Activated CD8-positive, alpha-beta memory T cell treated with anti-CD3 and anti-CD28 coated beads for 1 hour (primary cell): ENCODE data around the gene ABCA4.

Experiments
- DNase-seq, 2 donors: peaks; one replicate each; pipeline ENCODE4 v3.0.0-alpha.2; 2020; ENCODE audit warnings: low read depth in 1 of 2; ENCODE audit errors: extremely low read depth in 1 of 2

Gene ABCA4

DNA sequence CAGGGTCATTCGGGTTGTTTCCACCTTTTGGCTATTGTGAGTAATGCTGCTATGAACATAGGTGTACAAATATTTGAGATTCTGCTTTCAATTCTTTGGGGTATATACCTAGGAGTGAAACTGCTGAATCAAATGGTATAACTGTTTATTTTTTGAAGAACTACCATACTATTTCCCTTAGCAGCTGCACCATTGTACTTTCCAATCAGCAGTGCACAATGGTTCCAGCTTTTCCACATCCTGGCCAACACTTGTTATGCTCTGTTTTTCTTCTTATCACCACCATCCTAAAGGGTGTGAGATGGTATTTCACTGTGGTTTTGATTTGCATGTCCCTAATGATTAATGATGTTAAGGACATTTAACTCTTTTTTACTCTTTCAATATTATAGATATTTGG is 3.6 kb upstream of the ABCA4 start:
- no peak for DNase-seq

DNA sequence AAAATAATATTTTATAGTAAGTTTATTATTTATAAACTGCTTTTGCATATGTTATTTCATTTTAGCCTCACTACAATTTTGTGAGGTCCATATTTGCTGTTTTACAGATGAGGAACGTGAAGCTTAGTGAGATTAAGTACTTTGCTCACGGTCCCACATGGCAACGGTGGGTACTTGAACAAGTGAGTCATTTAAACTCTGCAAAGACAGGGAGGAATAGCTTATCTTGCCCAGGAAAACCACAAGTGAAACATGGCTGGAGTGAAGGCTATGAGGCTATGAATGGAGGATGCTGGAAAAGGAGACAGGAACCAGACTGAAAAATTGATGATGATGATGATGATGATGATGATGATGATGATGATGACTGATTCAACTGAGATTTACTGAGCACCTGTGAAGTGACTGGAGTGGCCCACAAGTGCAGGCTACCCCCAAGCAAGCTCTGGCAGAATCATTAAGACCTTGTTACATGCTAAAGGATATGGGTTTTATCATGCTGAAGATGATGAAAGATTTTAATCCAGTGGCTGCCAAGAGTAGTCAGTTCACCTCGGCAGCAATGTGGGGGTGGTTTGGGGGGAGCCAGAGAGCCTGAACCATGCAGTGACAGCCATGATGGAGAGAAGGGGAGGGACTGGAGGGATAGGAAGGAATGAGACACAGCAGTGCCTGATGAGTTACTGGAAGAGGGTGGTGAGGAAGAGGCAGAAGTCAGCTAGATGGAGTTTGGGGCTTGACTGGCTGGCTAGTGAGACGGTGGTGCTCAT is 1.4 kb upstream of the ABCA4 start:
- DNase-seq = no peak

DNA sequence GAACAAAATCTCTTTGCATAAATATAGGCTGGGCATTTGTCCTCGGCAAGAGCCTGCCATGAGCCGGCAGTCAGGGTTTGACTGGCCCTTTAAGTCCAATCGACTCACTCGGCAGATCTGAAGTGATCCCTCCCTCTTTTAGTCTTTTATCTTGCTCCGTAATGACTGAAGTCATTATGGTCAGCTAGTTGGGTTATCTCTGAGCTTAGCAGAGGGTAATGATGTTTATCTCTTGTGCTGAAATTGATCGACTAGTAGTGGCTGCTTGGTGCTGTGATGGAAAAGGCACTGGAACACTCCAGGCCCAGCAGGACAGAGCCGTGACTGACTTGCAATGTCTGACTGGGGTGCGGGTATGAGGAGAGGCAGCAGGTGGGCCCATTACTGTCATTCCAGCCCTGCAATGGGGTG is 468 bp upstream of the ABCA4 start:
- DNase-seq = no peak

DNA sequence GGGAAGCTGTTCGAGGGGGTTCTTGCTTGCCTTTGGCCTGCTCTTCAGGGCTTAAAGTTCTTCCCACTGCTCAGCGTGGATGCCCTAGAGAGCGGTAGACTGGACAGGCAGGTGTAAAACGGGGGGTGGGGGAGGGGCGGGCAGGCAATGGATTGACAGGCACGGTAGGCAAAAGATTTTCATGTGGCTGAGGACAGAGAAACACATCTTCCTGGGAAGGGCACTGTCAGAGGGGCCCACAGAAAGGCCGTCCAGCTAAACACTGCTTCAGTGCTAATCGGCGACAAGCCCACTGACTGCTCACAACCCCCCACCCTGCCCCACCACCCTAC is 412 bp downstream of the ABCA4 start:
- no peak for DNase-seq

DNA sequence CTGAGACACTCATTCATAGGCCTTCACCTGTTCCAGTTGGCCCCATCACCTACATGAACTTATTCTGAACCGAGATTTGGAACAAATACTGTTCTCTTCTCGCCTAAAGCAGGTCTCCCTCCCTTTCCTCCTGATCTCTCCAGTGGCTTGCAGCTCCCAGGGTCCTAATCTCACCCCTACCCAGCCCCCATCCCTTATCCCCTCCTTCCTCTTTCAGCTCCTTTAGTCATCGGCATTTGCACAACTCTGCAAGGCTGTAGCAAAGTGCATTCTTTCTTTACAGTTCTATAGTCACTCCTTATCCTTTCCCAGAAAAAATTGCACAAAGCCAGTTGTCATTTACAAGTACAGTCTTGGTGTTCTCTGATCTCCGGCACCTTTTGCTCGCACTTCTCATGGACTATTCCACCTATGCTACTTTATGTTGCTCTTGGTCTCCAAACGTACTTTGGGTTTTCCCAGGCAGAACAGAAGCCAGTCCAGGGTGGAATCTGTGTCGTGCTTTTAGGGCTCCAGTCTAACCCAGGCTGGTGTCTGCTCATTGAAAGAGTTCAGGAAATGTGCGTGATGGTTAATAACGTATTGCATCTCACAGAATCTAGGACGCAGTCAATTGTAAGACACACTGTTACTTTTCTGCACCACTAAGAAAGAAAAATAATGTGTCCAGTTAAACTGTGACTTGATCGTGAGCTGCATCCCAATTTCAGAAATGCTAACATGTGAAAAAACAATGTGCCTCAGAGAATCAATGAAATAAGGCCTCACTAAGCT is 965 bp downstream of the ABCA4 start:
- no peak for DNase-seq

DNA sequence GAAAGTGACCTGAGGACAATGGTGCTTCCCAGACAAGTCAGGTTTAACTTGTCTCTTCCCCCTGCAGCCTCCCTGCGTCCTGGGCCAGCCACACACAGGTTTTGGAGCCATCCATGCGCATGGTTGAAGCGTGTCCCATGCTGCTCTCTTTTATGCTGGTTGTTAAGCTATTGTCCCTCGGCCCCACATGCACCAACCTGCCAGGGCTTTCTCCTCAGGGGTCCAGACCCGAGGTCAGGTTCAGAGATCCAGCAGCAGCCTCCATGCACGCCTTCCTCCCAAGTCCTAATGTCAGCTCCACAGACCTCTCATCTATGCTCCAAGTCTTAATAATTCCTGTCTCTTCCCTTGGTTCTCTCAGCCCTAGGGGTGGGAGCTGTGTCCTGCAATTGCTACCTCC is 1.6 kb downstream of the ABCA4 start:
- DNase-seq = no peak

DNA sequence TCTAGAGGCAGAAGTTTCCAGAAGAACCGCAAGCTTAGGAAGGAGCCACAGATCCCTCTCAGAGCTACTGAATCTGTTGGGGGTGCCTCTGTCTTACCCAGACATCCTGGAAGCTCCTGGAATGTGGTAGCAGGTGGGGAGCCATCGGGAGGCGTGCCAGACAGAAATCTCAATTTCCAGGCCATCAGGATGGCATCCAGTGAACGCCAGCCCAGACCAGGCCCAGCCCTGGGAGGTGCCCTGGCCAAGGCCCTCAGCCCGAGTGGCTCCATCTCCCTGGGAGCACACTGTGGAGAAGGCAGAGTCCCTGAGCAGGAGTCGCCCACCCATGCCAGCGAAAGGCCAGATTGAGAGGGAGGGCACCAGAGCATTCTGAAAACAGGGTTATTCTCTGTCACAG is 2.5 kb downstream of the ABCA4 start:
- no peak for DNase-seq

DNA sequence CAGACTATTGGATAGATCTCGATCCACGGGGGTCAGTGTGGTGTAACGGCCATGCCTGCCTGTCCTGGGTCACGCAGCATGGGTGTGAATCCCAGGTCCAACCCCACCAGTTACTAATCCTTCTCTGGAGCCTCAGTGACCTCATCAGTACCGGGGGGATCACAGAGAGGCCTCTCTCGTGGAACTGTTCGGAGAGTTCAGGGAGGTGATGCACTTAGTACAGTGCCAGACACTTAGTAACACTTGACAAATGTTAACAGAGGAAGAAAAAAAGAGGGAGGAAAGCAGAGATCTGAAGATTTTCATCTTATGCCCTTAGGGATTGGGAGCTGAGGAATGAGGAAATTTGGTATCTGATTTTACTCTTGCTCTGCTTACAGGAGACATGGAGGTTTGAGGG is 2.9 kb downstream of the ABCA4 start:
- no peak for DNase-seq

DNA sequence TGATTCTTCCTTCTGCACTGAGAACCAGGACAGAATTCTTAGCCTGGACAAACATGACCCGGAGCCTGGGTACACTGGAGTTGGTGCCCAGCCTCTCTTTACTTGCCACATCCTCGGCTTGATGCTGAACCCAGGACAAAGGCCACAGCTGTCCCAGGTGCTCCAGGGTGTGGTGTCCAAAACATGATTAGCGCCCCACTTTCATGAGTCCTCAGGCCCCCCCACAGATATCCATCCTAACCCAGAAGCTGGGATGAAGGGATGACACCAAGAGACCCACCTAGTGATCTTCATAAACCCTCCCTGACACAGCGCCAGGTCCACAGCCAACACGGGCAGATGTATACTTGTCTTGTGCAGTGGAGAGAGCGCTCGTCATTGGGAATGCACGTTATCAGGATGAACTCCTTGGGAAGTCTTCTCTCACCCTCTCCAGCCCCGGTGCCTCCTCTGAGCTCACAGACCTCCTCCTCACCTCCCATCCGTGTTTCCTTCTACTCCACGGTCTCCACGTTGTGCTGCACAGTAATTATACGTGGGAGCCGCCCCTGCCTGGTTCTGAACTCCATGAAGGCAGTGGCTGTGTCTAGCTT is 3.6 kb downstream of the ABCA4 start:
- DNase-seq = no peak

DNA sequence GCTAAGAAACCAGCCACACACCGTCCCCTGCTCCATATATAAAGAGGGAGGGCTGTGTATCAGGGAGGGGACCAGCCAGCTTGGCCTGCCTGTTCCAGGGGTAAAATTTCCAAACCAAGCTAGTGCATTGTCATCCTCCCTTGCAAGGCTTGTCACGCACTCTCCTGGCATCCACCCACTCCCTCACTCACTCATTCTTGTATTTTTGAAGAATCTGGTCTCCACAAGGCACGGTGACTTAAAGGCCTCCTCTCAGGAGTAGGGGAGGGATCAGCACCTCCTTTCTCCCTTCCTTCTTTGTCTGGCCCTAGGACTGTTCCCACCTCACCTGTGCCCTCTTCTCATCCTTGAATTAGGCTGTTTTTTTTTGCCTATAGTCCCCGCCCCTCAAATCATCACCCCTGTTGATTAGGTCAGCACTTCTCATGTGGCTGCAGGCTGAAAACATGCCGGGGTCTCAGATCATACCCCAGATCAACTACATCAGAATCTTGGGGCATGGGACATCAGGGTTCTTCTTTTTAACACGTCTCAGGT is 5.0 kb downstream of the ABCA4 start:
- no peak for DNase-seq

DNA sequence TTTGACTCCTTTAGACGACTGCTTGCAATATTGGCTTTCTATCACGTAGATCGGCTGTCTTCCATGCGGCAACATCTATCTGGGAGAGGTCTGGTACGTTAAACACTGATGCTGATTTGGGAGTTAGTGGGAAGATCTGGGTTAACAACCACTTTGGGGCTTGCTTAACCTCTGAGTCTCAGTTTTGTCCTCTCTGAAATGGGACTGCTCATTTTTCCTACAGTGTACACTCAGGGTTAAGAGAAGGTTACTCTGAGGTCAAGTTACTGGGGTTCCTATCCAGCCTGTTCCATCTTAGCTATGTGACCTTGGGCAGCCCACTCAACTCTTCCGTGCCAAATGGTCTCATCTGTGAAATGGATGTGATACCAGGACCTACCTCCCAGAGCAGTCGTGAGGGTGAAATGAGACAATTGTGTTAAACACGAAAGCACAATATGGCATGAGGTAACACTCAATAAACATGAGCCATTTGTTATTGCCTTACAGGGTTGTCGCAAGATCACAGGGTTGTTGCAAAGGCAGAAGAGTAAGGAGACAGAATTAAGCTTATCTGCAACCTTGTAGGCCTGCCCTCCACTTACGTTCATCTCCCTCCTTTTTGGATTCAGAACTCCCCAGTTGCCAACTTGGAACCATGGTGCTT is 5.6 kb downstream of the ABCA4 start:
- DNase-seq = no peak

DNA sequence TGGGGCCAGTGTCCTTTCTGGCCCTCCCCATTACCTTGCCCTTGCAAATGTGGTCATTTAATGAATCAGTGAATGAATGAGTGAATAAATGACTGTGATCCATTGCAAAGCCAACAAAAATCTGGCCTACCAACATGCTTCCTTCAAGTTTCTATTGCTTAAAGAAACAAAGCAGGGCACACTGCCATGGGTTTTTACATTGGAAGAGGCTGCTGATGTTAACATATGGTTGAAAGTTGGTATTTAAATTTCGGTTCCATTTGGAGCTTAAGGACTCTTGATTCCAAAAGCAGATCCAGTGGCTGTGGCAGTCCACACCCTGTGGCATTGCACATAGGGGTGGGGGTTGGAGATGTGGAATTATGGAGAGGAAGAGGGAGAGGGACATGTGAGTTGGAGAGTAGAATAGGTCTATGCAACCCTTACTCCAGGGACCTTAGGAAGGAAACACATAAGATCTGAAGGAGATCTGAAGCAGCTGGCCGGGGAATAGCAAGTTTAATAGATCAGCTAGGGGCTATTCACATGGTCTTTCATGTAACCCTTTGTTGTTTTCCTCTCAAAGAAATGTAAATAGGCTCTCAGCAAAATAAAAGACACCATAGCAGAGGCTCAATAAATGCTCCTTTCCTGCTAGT is 7.2 kb downstream of the ABCA4 start:
- no peak for DNase-seq

DNA sequence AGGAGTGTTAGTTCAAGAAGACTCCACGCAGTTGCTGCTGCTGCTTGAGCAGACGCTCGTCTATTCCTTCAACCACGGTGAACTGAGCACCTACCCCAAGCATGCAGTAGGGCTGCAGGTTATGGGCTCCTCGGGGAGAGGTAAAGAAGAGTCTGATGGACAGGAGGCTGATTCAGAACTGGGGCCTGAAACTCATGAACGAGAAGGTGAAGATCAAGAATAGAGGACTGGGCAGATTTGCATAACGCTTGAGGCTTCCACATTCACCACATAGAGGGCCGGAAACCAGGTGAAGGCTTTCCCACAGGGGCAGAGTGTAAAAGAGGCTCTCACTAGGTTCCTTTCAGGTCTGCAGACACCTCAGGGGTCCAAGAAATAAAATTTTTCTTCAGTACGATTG is 9.1 kb downstream of the ABCA4 start:
- DNase-seq = no peak

DNA sequence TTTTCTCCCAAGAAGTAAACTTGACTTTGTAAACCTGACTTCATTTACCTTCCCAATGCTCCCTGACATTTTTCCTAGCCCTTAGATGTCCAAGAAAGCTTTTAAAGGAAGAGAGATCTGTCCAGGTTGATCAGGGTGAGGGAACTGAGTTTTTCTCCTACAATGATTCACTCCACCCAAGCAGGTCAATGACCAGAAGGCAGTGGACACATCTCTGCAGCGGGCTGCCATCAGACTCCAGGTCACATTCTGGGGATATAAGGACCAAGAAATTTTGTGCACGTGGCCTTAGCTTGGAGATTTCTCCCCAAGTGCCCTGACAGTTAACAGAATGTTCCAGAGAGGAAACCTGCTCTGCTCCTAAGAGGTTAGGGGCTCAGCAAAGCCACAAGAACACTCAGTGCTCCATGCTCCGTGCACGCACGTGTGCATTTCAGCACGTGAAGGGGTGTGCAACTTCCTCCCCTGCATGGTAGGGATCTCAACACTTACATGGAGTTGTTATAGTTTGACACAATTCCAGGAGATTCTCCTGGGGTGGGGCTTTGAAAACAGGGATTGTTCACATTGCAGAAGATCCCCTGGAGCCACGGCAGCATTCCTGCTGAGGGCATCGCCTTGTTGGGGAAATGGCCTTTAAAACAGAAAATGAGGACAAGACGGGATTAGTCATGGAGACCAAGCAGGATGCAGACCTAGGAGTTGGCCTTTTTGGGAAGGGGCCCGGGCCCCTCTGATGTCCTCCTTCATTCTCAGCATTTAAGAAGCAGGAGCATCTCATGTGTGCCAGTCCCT is 9.8 kb downstream of the ABCA4 start:
- no peak for DNase-seq

DNA sequence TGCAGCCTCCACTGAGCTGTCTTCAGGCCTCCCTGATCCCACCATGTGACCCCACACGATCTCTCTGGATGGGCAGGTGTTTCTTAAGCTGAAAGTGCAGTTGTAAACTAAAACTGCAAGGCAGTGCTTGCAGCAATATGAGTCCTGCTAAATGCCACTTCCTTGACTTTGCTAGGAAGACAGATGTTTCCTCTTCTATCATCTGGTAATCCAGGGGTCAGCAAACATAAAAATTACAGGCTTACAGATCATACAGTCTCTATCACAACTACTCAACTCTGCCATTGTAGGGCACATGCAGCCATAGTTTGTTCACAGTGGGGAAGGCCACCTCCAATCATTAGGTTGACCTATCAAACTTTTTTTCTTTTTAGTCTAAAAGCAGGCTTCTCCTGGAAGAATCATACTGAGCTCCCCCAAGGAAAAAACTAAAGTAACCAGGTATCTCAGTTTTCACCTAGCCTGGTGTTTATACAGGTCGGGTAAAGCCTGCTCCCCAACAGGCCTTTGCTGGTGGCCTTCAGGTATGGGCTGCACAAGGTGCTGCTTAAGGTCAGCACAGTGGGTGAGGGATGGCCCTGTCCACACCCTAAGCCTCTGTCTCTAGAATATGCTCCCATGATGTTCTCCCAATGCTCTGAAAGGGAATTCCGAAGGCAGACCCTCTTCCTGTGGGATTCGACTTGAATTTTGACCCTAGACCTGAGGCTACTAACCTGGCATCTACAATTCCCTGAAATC is 10.8 kb downstream of the ABCA4 start:
- no peak for DNase-seq

DNA sequence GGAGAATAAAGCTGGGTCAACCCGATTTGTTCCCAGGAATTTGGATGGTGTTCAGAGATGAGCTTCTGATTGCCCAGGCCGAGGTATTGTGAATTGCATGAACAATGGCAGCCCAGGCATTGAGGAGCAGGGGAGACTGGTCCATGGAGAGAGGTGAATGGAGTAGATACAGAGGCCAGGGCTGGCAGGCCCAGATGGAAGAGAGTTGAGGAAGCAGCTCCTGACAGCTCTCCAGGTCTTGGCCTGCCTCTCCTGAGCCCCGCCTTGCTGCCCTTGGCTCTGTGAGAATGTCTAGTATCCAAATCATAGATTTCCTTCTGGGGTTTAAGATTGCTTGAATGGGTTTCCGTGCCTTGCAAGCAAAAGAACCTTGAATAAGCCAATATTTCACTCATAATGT is 11.5 kb downstream of the ABCA4 start:
- DNase-seq = no peak

DNA sequence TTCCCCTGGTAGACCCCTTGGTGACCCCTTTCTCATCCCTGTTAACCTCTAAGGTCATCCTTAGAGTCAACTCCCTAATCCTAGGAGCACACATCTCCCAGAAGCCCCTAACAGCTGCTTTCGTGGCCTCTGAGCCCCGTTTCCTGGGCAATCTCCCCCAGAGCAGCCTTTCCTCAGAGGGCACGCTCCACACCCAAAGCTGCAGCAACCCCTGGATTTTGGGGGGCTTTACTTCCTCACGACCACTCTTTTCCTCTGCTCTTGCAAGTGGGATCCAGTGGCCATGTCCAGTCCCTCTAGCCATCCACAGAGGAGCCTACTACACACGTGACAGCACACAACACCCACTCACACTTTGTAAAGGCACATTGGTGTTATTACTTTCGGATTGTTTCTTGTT is 13.8 kb downstream of the ABCA4 start:
- DNase-seq = no peak

DNA sequence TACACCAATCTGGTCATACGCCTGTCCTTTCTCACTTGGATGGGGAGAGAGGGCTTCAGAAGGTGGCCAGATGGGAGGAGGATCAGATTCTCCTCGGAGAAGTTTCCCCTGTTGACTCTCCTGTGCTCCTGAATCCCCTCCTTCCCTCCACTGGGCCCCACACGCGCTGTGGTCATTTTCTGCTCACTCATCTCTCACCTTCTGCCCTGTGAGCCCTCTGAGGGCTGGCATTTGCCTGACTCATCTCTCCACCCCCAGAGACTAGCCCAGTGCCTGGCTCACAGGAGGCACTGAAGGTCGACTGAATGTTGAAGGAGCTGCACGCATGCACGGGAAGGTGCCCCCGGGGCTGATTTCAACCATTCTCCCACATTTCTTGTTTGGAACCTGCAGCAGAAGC is 14.2 kb downstream of the ABCA4 start:
- DNase-seq = no peak

DNA sequence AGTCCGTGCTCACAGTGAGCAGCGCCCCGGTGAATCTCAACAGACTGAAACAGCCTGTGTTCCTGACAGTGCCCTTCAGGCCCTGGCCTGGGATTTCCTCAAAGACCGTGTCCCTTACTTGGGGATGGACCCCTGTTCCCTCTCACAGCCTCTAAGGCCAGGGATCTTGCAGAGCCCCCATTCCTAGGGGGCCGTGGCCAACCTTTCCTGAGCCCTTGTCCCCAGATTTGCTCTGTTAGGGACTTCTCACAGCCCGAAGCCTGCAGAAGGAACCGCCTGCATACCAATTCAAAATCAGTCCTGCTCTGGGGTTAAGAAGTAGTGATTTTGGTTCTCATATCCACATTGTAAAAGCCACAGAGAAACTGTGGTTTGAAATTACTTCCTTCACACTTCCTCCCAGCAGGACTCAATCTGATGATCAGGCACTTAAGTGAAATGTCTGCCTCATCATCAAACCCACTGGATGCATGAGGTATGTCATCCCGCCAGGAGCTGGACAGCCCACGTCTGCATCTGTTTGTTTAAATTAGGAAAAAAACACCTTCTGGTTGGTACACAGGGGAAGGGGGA is 14.9 kb downstream of the ABCA4 start:
- DNase-seq = no peak
